Activated T-helper 2 cell treated with anti-CD3 and anti-CD28 coated beads, Interferon-gamma antibody, Interleukin-2, Interleukin-4, amounts not matched to agents 10 μg/mL and 5 μg/mL and 100 μg/mL, durations not matched to agents 14 hours and 24 hours and 36 hours (primary cell): Measurements from ENCODE around the gene FOXL3. TPM values are rescaled to one million over a fixed set of nuclear protein-coding genes. Genes with fewer than 3 reads are reported as not detected.

ENCODE experiments used
- DNase-seq: peaks from one replicate; pipeline ENCODE4 v3.0.0; 2021; ENCODE audit warnings: low spot score
- H3K27ac Mint-ChIP-seq: one replicate; pipeline ENCODE4 v1.8.0; 2021; ENCODE audit warnings: mixed read lengths
- H3K27me3 Mint-ChIP-seq: one replicate; pipeline ENCODE4 v1.8.0; 2021; ENCODE audit warnings: low read depth, mixed read lengths
- H3K36me3 Mint-ChIP-seq: one replicate; pipeline ENCODE4 v1.8.0; 2021; ENCODE audit warnings: low read depth, mixed read lengths
- H3K4me1 Mint-ChIP-seq: one replicate; pipeline ENCODE4 v1.8.0; 2021; ENCODE audit warnings: low read depth, mixed read lengths
- H3K4me3 Mint-ChIP-seq: one replicate; pipeline ENCODE4 v1.8.0; 2021; ENCODE audit warnings: low read depth, mild to moderate bottlenecking, moderate library complexity, mixed read lengths
- H3K9me3 Mint-ChIP-seq: one replicate; pipeline ENCODE4 v1.8.0; 2021; ENCODE audit warnings: mixed read lengths
- intact Hi-C: fragments of 100-400 bp; cut with micrococcal nuclease; formaldehyde crosslinking; loops from one replicate; pipeline ENCODE4 v1.15.1; 2023
- total RNA-seq: library from RNA; stranded (reverse); gene quantifications from 2 replicates; pipeline ENCODE4 v1.2.3, GENCODE V29; 2022

FOXL3 gene
- total RNA-seq, 1 donor from 2014 or later = not detected

- Mint-ChIP-seq H3K9me3 (no peaks in the 10 kb centered on the region), H3K36me3 (no peaks in the 10 kb centered on the region), H3K27me3 (no peaks in the 10 kb centered on the region), H3K4me3 (no peak overlapping the region), H3K4me1 (no peaks in the 10 kb centered on the region), H3K27ac (no peak overlapping the region)
- no peak for DNase-seq
- intact Hi-C loops = no loop called here
Measured at GRCh38 chr7:250523-250922, 39.4 kb upstream of the FOXL3 start.

DNA sequence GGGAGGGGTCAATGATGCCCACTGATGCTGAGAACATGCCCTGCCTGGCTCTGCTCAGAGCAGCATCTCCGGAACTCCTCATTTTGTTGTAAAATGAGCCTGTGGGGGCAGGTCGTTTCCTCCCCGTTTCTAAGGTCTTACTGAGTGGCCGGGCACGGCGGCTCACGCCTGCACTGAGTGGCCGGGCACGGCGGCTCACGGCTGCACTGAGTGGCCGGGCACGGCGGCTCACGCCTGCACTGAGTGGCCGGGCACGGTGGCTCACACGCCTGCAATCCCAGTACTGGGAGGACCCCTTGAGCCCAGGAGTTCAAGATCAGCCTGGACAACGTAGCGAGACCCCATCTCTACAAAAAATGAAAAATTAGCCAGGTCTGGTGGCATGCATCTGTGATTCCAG lies 39.0 kb upstream of the FOXL3 start:
- Mint-ChIP-seq H3K36me3 (no peaks in the 10 kb centered on the region), H3K4me3 (no peak overlapping the region), H3K27me3 (no peaks in the 10 kb centered on the region), H3K4me1 (no peaks in the 10 kb centered on the region), H3K27ac (no peak overlapping the region), H3K9me3 (no peaks in the 10 kb centered on the region)
- no peak for DNase-seq
- intact Hi-C loops = no loop called here

DNA sequence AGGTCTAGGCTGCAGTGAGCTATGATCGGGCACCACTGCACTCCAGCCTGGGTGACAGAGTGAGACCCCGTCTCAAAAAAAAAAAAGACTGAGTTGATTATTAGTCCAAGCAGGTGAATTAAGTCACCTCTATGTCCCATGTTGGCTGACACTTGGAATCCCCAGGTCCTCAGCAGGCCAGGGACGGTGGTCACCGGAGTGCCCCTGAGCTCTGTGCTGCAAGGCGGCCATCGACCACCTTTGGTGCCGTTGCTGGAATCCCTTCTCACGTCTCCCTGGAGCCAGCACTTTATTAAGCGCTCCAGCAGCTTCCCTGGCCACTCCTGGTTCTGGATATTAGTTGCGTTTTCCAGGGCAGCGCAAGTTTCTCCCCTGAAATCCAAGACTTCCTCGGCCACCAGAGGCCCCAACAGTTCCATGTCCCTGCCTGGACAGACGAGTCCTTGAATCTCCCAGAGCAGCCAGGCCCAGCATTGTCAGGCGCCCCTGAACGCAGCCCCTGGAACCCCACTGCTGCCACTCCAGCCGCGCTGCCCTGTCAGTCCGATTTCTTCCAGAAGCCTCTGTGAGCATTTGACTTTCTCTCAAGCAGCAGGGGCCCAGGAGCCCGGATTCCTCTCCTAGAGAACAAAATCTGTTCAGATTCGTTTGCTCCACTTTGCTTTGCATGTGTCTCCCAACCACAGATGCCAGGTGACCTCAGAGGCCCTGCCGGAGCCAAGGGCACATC lies 38.4 kb upstream of the FOXL3 start:
- no peaks in the 10 kb centered on the region for H3K4me1 Mint-ChIP-seq

DNA sequence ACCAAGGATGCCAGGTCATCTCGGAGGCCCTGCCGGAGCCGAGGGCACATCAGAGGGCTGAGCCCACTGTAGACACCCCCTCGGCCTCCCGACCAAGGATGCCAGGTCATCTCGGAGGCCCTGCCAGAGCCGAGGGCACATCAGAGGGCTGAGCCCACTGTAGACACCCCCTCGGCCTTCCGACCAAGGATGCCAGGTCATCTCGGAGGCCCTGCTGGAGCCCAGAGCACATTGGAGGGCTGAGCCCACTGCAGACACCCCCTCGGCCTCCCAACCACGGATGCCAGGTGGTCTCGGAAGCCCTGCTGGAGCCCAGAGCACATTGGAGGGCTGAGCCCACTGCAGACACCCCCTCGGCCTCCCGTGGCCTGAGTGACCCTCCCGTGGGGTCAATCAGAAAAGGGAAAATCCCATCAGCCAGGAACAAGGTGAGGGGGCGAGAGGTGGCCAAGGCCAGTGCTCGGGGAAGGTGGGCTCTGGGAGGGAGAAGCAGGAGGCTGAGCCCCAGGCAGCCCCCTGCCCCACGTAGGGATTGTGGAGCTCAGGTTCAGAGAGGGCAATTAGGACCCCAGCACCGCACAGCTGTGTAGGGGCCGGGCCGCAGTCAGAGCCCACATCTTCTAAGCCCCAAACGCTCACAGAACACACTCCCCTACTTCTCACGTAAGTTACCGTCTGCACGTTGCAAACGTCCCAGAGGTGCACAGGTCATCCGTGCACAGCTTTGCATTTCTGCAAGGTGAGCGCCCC lies 37.6 kb upstream of the FOXL3 start:
- Mint-ChIP-seq H3K36me3 (no peaks in the 10 kb centered on the region), H3K27me3 (no peaks in the 10 kb centered on the region), H3K27ac (no peak overlapping the region), H3K4me3 (no peak overlapping the region), H3K9me3 (no peaks in the 10 kb centered on the region), H3K4me1 (no peaks in the 10 kb centered on the region)
- intact Hi-C loops = no loop called here
- DNase-seq = no peak

More for the DNA sequence above, 38.4 kb upstream of the FOXL3 start:
- H3K27ac Mint-ChIP-seq = no peak overlapping the region
- H3K27me3 Mint-ChIP-seq = no peaks in the 10 kb centered on the region
- intact Hi-C loops = no loop called here
- no peaks in the 10 kb centered on the region for H3K36me3 Mint-ChIP-seq
- no peak overlapping the region for H3K4me3 Mint-ChIP-seq
- no peak for DNase-seq
- no peaks in the 10 kb centered on the region for H3K9me3 Mint-ChIP-seq

DNA sequence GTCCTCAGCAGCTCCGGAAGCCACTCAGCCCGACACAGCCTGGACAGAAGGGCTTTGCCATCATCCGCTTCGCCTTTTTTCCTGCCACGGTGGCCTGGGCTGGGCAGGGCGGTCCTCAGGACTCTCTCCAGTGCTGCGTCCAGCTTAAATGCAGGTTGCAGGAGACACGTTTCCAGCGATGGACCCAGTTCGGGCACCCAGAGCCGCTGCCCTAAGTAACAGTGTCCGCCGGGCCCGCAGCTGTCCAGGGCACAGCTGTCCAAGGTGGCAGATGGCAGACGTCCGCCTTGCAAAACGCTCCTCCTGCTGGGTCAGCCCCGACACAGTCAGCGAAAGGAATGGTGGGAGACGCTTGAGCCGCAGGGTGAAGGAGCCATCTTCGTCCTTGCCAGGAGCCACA lies 37.0 kb upstream of the FOXL3 start:
- no peaks in the 10 kb centered on the region for H3K4me1 Mint-ChIP-seq
- no peak overlapping the region for H3K4me3 Mint-ChIP-seq
- no peaks in the 10 kb centered on the region for H3K36me3 Mint-ChIP-seq
- no peak for DNase-seq
- H3K27me3 Mint-ChIP-seq = no peaks in the 10 kb centered on the region
- H3K9me3 Mint-ChIP-seq = no peaks in the 10 kb centered on the region
- intact Hi-C loops = no loop called here
- no peak overlapping the region for H3K27ac Mint-ChIP-seq

DNA sequence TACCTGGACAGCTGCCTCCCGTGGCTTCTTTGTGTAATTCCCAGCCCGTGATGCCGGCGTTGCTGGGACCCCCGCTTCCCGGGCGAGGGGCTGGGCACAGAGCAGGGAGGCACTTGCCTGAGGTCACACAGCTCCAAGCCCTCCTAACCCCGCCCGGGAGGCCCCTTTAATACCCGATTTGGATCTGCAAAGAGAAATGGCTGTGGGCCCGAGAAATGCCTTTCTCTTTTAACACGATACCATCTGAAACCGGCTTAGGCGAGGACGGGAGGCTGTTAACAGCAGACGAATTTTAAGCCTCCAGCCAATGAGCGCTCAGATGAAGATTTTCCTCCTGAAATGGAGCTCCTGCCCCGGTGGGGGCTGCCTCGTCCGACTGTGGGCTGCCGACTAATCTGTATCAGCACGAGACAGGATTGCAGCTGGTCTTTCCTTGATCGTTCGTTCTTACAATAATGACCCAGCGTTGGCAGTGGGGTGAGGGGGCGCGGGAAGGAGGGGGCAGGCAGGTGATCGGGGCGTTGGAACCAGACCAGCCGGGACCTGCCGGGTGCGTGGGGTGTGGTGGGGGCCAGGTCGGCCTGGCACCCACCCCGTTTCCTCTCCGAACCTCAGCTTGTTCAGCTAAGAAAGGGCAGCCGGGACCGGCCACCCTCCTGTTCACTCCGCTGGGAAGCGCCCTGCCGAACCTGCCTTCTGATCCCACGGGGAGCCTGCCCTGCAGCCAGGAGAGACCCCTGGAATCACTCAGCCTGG lies 36.2 kb upstream of the FOXL3 start:
- Mint-ChIP-seq H3K4me1 (no peaks in the 10 kb centered on the region), H3K36me3 (no peaks in the 10 kb centered on the region), H3K27me3 (no peaks in the 10 kb centered on the region), H3K4me3 (no peak overlapping the region), H3K9me3 (no peaks in the 10 kb centered on the region), H3K27ac (no peak overlapping the region)
- DNase-seq = no peak
- intact Hi-C loops = no loop called here

DNA sequence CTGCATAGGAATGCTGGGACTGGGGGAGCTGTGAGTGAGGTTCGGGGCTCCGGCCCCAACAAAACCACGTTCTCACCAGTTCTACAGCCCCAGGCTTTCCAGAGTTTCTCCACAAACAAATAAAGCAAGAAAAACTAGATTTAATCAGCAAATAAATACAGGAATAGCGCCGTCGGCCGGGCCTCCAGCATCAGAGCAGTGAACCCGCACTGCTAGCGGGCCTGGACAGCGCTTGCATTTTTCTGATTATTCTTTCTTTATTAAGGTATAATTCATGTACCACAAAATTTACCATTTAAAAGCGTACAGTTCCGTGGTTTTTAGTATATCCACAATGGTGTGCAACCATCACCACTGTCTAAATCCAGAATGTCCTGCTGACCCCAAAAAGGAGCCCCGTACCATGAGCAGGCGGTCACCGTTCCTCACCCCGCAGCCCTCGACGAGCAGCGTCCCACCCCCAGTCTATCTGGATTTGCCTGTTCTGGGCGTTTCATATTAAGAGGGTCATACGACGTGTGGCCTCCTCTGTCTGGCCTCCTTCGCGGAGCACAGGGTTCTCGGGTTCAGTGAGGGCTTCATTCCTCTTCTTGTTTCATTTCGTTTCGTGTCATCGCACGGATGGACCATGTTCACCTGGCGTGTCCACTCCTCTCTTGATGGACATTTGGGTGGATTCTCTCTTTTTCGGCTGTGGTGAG lies 35.5 kb upstream of the FOXL3 start:
- H3K27ac Mint-ChIP-seq = no peak overlapping the region
- no peaks in the 10 kb centered on the region for H3K36me3 Mint-ChIP-seq
- no peaks in the 10 kb centered on the region for H3K9me3 Mint-ChIP-seq
- DNase-seq = no peak
- no peaks in the 10 kb centered on the region for H3K4me1 Mint-ChIP-seq
- intact Hi-C loops = no loop called here
- no peak overlapping the region for H3K4me3 Mint-ChIP-seq
- H3K27me3 Mint-ChIP-seq = no peaks in the 10 kb centered on the region

DNA sequence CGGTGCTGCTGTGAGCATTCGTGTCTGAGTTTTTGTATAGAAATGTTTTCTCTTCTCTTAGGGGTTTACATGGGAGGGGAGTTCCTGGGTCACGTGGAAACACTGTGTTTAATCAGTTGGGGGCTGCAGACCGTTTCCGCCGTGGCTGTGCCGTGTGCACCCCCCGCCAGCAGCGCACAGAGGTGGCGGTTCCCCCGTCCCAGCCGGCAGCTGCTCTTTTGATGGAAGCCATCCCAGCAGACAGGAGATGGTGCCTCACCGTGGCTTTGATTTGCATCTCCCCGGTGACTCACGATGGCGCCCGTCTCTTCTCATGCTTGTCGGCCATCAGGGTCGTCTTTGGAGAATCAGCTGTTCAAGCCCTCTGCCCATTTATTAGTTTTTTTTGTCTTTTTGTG lies 34.9 kb upstream of the FOXL3 start:
- Mint-ChIP-seq H3K27ac (no peak overlapping the region), H3K9me3 (no peaks in the 10 kb centered on the region), H3K36me3 (no peaks in the 10 kb centered on the region), H3K27me3 (no peaks in the 10 kb centered on the region), H3K4me1 (no peaks in the 10 kb centered on the region), H3K4me3 (no peak overlapping the region)
- intact Hi-C loops = no loop called here
- DNase-seq = no peak

GRCh38 chr7:255721-256361 lies 34.1 kb upstream of the FOXL3 start:
- Mint-ChIP-seq H3K36me3 (no peaks in the 10 kb centered on the region), H3K27me3 (no peaks in the 10 kb centered on the region), H3K27ac (no peak overlapping the region), H3K9me3 (no peaks in the 10 kb centered on the region), H3K4me1 (no peaks in the 10 kb centered on the region), H3K4me3 (no peak overlapping the region)
- intact Hi-C loops = no loop called here
- DNase-seq = no peak

DNA sequence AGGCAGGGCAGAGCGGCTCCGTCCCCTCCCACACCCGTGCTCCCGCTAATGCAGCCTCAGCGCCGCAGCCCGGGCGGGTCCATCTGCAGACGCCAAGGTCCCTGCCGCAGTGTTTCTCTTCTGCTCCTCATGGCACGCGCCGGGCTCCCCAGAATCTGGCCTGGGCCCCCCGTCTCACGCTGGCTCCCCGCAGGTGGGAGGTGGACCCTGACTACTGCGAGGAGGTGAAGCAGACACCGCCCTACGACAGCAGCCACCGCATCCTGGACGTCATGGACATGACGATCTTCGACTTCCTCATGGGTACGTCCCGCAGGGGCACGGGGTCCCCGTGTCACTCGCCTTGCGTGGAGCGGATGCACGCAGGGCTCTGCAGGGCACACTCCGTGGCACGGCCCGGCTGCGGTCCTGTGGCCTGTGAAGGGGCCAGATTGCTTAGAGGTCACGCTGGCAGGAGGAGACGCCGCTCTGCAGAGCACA lies 33.5 kb upstream of the FOXL3 start:
- H3K9me3 Mint-ChIP-seq = no peaks in the 10 kb centered on the region
- no peak overlapping the region for H3K4me3 Mint-ChIP-seq
- intact Hi-C loops = no loop called here
- H3K27ac Mint-ChIP-seq = no peak overlapping the region
- H3K36me3 Mint-ChIP-seq = no peaks in the 10 kb centered on the region
- H3K4me1 Mint-ChIP-seq = no peaks in the 10 kb centered on the region
- DNase-seq = no peak
- H3K27me3 Mint-ChIP-seq = no peaks in the 10 kb centered on the region

- H3K36me3 Mint-ChIP-seq = no peaks in the 10 kb centered on the region
- no peak for DNase-seq
- no peak overlapping the region for H3K27ac Mint-ChIP-seq
- H3K9me3 Mint-ChIP-seq = peaks cover 3% of the 10 kb centered on the region
- intact Hi-C loops = no loop called here
- H3K4me1 Mint-ChIP-seq = no peaks in the 10 kb centered on the region
- no peak overlapping the region for H3K4me3 Mint-ChIP-seq
- no peaks in the 10 kb centered on the region for H3K27me3 Mint-ChIP-seq
Measured at GRCh38 chr7:256981-257646, 32.9 kb upstream of the FOXL3 start.

DNA sequence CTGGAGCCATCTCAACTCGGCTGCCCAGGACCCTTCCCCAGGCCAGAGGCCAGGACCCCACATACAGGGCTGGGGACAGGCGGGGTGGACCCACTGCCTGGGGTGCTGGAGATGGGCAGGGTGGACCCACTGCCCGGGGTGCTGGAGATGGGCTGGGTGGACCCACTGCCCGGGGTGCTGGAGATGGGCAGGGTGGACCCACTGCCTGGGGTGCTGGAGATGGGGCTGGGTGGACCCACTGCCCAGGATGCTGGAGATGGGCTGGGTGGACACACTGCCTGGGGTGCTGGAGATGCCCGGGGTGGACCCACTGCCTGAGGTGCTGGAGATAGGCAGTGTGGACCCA lies 32.4 kb upstream of the FOXL3 start:
- peaks cover 8% of the 10 kb centered on the region for H3K9me3 Mint-ChIP-seq
- no peaks in the 10 kb centered on the region for H3K4me1 Mint-ChIP-seq
- DNase-seq = no peak
- H3K27me3 Mint-ChIP-seq = no peaks in the 10 kb centered on the region
- H3K4me3 Mint-ChIP-seq = no peak overlapping the region
- H3K36me3 Mint-ChIP-seq = no peaks in the 10 kb centered on the region
- no peak overlapping the region for H3K27ac Mint-ChIP-seq
- intact Hi-C loops = no loop called here
